Kidney epithelial cell (primary cell): ENCODE data around the gene GDF10. TPM values are rescaled to one million over a fixed set of nuclear protein-coding genes. Genes with fewer than 3 reads are reported as not detected.

Experiments
- DNase-seq: peaks from one replicate; pipeline ENCODE4 v3.0.0-alpha.2; 2010; ENCODE audit warnings: low read depth
- H3K27me3 ChIP-seq: 2 replicates; pipeline ENCODE4 v1.6.0; 2011; ENCODE audit warnings: low read length; ENCODE audit not compliant: control insufficient read depth, insufficient read depth
- H3K36me3 ChIP-seq: 2 replicates; pipeline ENCODE4 v1.5.1; 2011; ENCODE audit warnings: low read length; ENCODE audit not compliant: control insufficient read depth, insufficient read depth
- H3K4me3 ChIP-seq: 2 replicates; pipeline ENCODE4 v1.5.1; 2011; ENCODE audit warnings: low read depth, mild to moderate bottlenecking, control low read depth, low read length
- CTCF ChIP-seq: IDR thresholded peaks from 2 replicates; pipeline ENCODE4 v1.5.1; 2011; ENCODE audit warnings: mild to moderate bottlenecking, moderate library complexity, low read length, control low read depth, inconsistent platforms; ENCODE audit not compliant: insufficient read depth, poor library complexity, severe bottlenecking
- total RNA-seq: library from RNA; depleted of rRNA; stranded (reverse); fragments of >200 nt; gene quantifications from 2 replicates; pipeline ENCODE4 v1.2.3, GENCODE V29; 2015

Gene GDF10
- total RNA-seq, 1 donor from 2014 or later: not detected

GRCh38 chr10:47332371-47332770, 32.4 kb downstream of the GDF10 start:
- Histone ChIP-seq H3K27me3 (peaks cover 3% of the 10 kb centered on the region), H3K36me3 (no peaks in the 10 kb centered on the region), H3K4me3 (no peak overlapping the region)
- no peak for TF ChIP-seq CTCF
- DNase-seq: no peak

- Histone ChIP-seq H3K4me3 (no peak overlapping the region), H3K36me3 (no peaks in the 10 kb centered on the region), H3K27me3 (peaks cover 3% of the 10 kb centered on the region)
- DNase-seq: no peak
- TF ChIP-seq CTCF: no peak
Measured at GRCh38 chr10:47332946-47333345, 32.9 kb downstream of the GDF10 start.

- Histone ChIP-seq H3K36me3 (no peaks in the 10 kb centered on the region), H3K27me3 (peaks cover 3% of the 10 kb centered on the region), H3K4me3 (no peak overlapping the region)
- no peak for TF ChIP-seq CTCF
- DNase-seq: no peak
Measured at GRCh38 chr10:47333532-47333931, 33.5 kb downstream of the GDF10 start.

- DNase-seq: no peak
- TF ChIP-seq CTCF: no peak
- Histone ChIP-seq H3K36me3 (no peaks in the 10 kb centered on the region), H3K27me3 (peaks cover 6% of the 10 kb centered on the region), H3K4me3 (no peak overlapping the region)
Measured at GRCh38 chr10:47334466-47335295, 34.7 kb downstream of the GDF10 start.

- no peak for DNase-seq
- no peak overlapping the region for H3K4me3 ChIP-seq
- no peaks in the 10 kb centered on the region for H3K36me3 ChIP-seq
- H3K27me3 ChIP-seq: peaks cover 6% of the 10 kb centered on the region
- TF ChIP-seq CTCF: no peak
Measured at GRCh38 chr10:47335906-47336305, 35.9 kb downstream of the GDF10 start.
